Panc1 (cell line): Measurements from ENCODE around the gene ACACB. TPM values are rescaled to one million over a fixed set of nuclear protein-coding genes. Genes with fewer than 3 reads are reported as not detected.

ENCODE experiments used
- ATAC-seq: fragments of 200-7000 bp; cut with Tn5 transposase; 2 replicates; pipeline ENCODE4 v1.9.1; 2020; ENCODE audit warnings: mild to moderate bottlenecking, moderate library complexity
- BruUV-seq: library from RNA; stranded (reverse); fragments of 400-500 nt; replicated peaks from 2 replicates; lab custom pipeline; 2021; lab: Mats Ljungman, UMichigan
- CTCF ChIA-PET: fragments of 300-600 bp; sonication (Branson Sonifier 250); formaldehyde crosslinking; loops from one replicate; lab custom pipeline; 2022; ENCODE audit warnings: antibody characterized with exemption; lab: Charles Lee
- POLR2A ChIA-PET: fragments of 300-600 bp; sonication (Branson Sonifier 250); formaldehyde crosslinking; loops from one replicate; lab custom pipeline; 2022; ENCODE audit warnings: antibody characterized with exemption; lab: Charles Lee
- DNase-seq: peaks from one replicate; pipeline ENCODE4 v3.0.0-alpha.2; 2010; ENCODE audit warnings: low read depth, low spot score
- H3K27ac ChIP-seq: 2 replicates; pipeline ENCODE4 v1.5.1; 2011; ENCODE audit warnings: mild to moderate bottlenecking, low read length, inconsistent platforms
- H3K27me3 ChIP-seq: fragments of 200-500 bp; sonication (Bioruptor generic); 2 replicates; pipeline ENCODE4 v1.6.0; 2014; ENCODE audit warnings: low read length, inconsistent platforms; ENCODE audit not compliant: control insufficient read depth, insufficient read depth
- H3K36me3 ChIP-seq: fragments of 200-500 bp; sonication (Bioruptor generic); 2 replicates; pipeline ENCODE4 v1.5.1; 2014; ENCODE audit warnings: inconsistent platforms, mild to moderate bottlenecking, low read length, moderate library complexity; ENCODE audit not compliant: control insufficient read depth, insufficient read depth
- H3K4me1 ChIP-seq: 2 replicates; pipeline ENCODE4 v1.5.1; 2011; ENCODE audit warnings: inconsistent platforms, mild to moderate bottlenecking, low read length, moderate library complexity; ENCODE audit not compliant: control insufficient read depth, insufficient read depth
- H3K4me3 ChIP-seq, 2 experiments: 2 replicates each; pipeline ENCODE4 v1.5.1; 2011 to 2012; ENCODE audit warnings: low read depth in 2 of 2, low read length in 2 of 2, mild to moderate bottlenecking in 2 of 2, inconsistent platforms in 1 of 2, moderate library complexity in 1 of 2
- H3K9me3 ChIP-seq: fragments of 200-500 bp; sonication (Bioruptor generic); 2 replicates; pipeline ENCODE4 v1.5.1; 2014; ENCODE audit warnings: low read depth, mild to moderate bottlenecking, inconsistent platforms, low read length, moderate library complexity; ENCODE audit not compliant: control insufficient read depth, insufficient read depth
- POLR2AphosphoS5 ChIP-seq: IDR thresholded peaks from 2 replicates; pipeline ENCODE4 v1.6.1; 2012; ENCODE audit warnings: mild to moderate bottlenecking, low read depth, low read length, moderate library complexity
- REST ChIP-seq, 2 experiments: IDR thresholded peaks; 2 replicates each; pipeline ENCODE4 v1.6.1; 2011 to 2012; ENCODE audit warnings: low read depth in 2 of 2, control low read depth in 1 of 2, low read length in 1 of 2, mild to moderate bottlenecking in 1 of 2, moderate library complexity in 1 of 2; ENCODE audit not compliant: insufficient read depth in 1 of 2
- SIN3A ChIP-seq: IDR thresholded peaks from 2 replicates; pipeline ENCODE4 v1.6.1; 2012; ENCODE audit warnings: low read depth, mild to moderate bottlenecking, low read length, moderate library complexity, borderline replicate concordance; ENCODE audit not compliant: insufficient read depth
- TCF7L2 ChIP-seq: IDR thresholded peaks from 2 replicates; pipeline ENCODE4 v1.6.1; 2011; ENCODE audit warnings: mild to moderate bottlenecking, low read depth, low read length, inconsistent platforms
- in situ Hi-C: cut with HindIII; loops from 2 replicates; pipeline ENCODE4 v1.10.0; 2016; ENCODE audit warnings: low sequenced_read_pairs, low pct_unique_long_range_greater_than_20kb
- intact Hi-C: fragments of 100-400 bp; cut with micrococcal nuclease; formaldehyde crosslinking; loops from one replicate; pipeline ENCODE4 v1.10.0; 2022; ENCODE audit not compliant: unreplicated experiment
- total RNA-seq: library from RNA; stranded (reverse); gene quantifications from one replicate; pipeline ENCODE4 v1.2.1, GENCODE V29; 2021; ENCODE audit not compliant: unreplicated experiment
- TF ChIP-seq, protein P1 (sequence below): fragments of 450-650 bp; IDR thresholded peaks from 2 replicates; pipeline ENCODE4 v1.5.1; 2017; ENCODE audit warnings: mild to moderate bottlenecking

The ACACB gene
- total RNA-seq, 1 experiment from 2014 or later: 12.3 TPM

GRCh38 chr12:109277899-109278762, 161.7 kb downstream of the ACACB start:
- H3K4me3 ChIP-seq: no peak overlapping the region
- ChIA-PET CTCF (no interaction called here), POLR2A (no interaction called here)
- no peak for ATAC-seq
- no peaks in the 10 kb centered on the region for H3K27me3 ChIP-seq
- in situ Hi-C loops (no loop called here), intact Hi-C loops (no loop called here)
- H3K36me3 ChIP-seq: no peaks in the 10 kb centered on the region
- DNase-seq: no peak
- H3K4me1 ChIP-seq: no peaks in the 10 kb centered on the region
- H3K27ac ChIP-seq: no peak overlapping the region
- no TSS peak for BruUV-seq
- no peaks in the 10 kb centered on the region for H3K9me3 ChIP-seq
- TF ChIP-seq POLR2AphosphoS5: no peak
- TF ChIP-seq, protein P1, sequence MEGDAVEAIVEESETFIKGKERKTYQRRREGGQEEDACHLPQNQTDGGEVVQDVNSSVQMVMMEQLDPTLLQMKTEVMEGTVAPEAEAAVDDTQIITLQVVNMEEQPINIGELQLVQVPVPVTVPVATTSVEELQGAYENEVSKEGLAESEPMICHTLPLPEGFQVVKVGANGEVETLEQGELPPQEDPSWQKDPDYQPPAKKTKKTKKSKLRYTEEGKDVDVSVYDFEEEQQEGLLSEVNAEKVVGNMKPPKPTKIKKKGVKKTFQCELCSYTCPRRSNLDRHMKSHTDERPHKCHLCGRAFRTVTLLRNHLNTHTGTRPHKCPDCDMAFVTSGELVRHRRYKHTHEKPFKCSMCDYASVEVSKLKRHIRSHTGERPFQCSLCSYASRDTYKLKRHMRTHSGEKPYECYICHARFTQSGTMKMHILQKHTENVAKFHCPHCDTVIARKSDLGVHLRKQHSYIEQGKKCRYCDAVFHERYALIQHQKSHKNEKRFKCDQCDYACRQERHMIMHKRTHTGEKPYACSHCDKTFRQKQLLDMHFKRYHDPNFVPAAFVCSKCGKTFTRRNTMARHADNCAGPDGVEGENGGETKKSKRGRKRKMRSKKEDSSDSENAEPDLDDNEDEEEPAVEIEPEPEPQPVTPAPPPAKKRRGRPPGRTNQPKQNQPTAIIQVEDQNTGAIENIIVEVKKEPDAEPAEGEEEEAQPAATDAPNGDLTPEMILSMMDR: no peak
- no peak for TF ChIP-seq REST (IDR thresholded peaks at IDR 0.05; ENCODE audit: insufficient read depth in 1 of 2, low read depth in 2 of 2, low read length in 1 of 2)
- no peak for TF ChIP-seq SIN3A
- TF ChIP-seq TCF7L2: no peak

GRCh38 chr12:109278912-109279311, 162.5 kb downstream of the ACACB start:
- POLR2A ChIA-PET: no interaction called here
- in situ Hi-C loops: no loop called here
- intact Hi-C loops: no loop called here
- ATAC-seq (no peak), DNase-seq (no peak)
- H3K36me3 ChIP-seq: no peaks in the 10 kb centered on the region
- no peak overlapping the region for H3K4me3 ChIP-seq
- H3K27me3 ChIP-seq: no peaks in the 10 kb centered on the region
- CTCF ChIA-PET: no interaction called here
- no peak for TF ChIP-seq TCF7L2
- TF ChIP-seq POLR2AphosphoS5: no peak
- no peak for TF ChIP-seq SIN3A
- TF ChIP-seq REST (IDR thresholded peaks at IDR 0.05; ENCODE audit: insufficient read depth in 1 of 2, low read depth in 2 of 2, low read length in 1 of 2): no peak
- TF ChIP-seq, protein P1: no peak
- BruUV-seq: no TSS peak
- no peaks in the 10 kb centered on the region for H3K9me3 ChIP-seq
- H3K27ac ChIP-seq: no peak overlapping the region
- H3K4me1 ChIP-seq: no peaks in the 10 kb centered on the region
